Inflammatory macrophage (primary cell): Measurements from ENCODE around the gene SLC10A7.

Experiments
- DNase-seq, 2 donors: peaks; one replicate each; pipeline ENCODE4 v3.0.0-alpha.2; 2020 to 2022

The SLC10A7 gene

DNA sequence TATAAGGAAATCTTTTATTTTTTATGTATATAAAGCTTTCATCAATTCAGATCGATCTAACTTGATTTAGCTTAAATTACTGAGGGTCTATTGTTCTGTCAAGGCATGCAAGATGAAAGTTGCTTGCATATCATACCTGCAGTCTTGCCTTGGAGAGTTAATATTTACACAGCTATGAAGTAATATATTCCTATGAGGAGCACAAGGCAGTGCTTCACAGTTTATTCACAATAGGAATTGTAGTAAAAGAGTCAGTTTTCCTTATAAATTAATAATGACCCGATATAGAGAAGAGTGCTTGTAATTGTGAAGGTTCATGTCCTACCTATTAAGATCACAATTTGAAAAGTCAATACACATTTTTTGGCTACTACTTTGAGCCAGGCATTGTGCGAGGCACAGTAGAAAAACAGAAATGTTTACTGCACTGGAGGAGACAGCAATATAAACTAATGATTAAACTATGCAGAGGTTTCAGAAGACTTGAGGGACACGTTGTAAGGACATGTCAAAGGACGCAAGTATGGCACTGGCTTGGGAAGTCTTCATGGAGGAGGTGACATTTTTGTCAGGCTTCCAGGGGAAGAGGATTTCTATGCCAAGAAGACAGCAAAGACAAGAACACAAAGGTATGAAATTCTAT is 268.6 kb downstream of the SLC10A7 start:
- DNase-seq, result no peak

GRCh38 chr4:146247356-146247755 is 274.4 kb downstream of the SLC10A7 start:
- DNase-seq, result no peak

DNA sequence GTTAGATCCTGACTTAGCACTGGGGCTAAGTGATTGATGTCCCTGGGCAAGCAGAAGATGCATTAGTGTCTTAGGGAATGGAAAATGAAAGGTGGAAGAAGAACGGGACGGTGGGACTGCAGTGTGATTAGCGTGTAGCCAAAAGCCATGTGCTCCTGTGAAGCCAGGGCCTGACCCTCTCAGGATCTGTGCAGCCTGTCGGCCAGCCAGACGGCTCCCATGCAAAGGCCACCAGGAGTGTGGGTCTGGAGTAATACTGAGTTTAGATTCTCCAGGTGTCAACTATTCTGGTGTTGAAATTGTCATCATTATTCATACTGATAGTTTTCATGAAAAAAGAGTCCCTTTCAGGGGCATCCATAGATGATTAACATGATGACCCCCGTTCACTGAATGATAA is 275.4 kb downstream of the SLC10A7 start:
- no peak for DNase-seq

- DNase-seq, result no peak
Observed at GRCh38 chr4:146245850-146246249, 275.9 kb downstream of the SLC10A7 start.

DNA sequence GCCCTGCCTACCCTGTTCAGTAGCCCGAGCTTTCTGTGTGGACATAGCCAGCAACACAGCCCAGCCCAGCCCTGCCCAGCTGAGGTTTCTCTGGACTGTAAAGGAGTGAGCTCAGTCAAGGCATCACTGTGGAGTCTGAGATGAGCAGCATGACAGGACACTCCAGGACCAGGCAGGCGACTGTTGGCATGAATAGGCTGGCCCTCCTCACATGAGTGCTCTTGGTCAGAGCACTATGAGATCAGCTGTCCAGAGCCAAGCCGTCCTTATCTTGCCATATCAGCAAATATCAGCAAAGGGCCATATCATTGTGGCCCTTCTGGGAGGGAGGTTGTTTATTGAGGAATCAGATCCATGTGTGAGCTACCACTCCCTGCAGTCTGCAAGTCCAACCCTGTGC is 276.5 kb downstream of the SLC10A7 start:
- DNase-seq, result no peak

- DNase-seq, result no peak
Observed at GRCh38 chr4:146244496-146244895, 277.2 kb downstream of the SLC10A7 start.

DNA sequence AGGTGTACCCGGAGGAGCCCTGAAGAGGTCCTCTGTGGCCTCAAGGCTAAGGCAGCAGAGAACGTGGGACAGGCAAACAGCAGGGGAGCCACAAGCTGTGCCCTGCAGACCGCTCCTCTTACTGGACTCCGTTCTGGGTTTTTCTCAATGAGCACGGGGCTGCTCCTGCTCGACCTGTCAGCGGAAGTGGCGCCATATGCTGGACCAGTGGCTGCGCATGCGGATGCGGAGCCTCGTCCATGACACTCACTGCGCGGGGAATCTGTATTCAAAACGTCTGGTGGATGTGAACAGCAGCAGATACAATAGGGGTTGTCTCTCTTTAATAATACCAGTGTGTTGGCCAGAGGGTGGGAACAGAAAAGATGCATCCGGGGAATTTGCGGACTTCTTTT is 277.9 kb downstream of the SLC10A7 start:
- no peak for DNase-seq

GRCh38 chr4:146243141-146243882 is 278.4 kb downstream of the SLC10A7 start:
- DNase-seq, result peak; percentile 80 to 92

GRCh38 chr4:146238107-146238506 is 283.6 kb downstream of the SLC10A7 start:
- no peak for DNase-seq

- DNase-seq, result no peak
Observed at GRCh38 chr4:146237092-146237491, 284.6 kb downstream of the SLC10A7 start.

DNA sequence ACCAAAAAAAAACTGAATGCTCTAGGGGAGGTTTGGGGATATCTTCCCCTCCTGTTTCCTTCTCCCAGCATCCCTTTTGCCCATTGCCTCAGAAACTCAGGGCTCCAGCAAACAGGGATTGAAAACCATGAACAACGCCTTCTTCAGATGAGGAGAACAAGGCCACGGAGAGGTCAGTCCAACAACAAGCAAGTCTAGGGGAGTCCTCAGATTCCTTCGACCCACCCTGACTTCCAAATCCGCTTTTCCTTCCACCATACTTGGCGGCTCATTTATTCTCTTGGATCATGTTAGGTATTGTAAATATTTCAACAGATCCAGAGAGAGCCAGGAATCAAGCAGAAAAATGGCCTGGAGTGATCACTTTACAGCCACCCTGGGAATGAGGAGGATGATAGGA is 285.5 kb downstream of the SLC10A7 start:
- DNase-seq, result no peak

DNA sequence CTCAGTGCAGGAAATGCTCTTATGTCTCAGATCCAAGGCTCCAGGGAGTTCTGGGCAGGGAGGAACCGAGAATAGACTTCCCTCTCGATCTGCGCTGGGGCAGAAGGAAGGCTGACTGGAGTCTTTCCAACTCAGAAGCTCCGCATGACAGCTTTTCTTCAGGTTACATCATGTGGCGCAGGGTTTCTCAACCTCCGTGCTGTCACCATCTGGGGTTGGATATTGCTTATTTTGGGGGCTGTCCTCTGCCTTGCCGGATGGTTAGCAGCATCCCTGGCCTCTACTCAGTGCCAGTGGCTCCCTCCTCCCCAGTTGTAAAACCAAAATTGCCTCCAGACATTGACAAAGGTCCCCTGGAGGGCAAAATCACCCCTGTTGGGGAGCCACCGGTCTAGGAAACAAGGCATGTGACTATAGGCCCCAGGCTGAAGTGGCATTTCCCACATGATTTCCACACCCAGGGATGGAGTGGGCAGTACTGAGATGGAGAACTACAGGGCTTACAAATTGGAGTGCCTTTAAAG is 286.0 kb downstream of the SLC10A7 start:
- peak; percentile 94 for DNase-seq

DNA sequence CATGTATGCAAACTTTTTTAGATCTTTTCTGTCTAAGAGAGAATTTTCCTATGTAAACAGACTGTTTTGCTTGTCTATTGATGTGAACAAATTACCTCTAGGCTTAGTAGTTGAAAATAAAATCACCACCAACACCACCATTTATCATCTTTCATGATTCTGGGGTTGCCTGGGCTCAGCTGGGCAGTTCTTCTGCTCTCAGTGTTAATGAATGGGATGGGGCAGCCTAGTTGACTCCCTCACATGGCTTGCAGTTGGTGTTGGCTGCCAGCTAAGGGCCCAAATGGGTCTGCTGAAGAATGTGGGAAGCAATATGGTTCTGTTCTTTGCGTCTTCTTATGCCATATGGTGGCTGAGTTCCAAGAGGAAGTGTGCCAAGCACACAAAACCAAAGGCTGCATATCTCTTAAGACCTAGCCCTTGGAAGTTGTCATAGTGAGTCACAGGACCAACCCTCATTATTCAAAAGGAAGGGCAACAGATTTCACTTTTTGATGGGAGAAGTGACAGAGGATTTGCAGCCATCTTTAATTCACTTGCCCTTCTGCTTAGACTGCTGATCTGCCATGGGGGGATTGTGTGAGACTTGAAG is 289.5 kb downstream of the SLC10A7 start:
- peak; percentile 61 to 63 for DNase-seq

DNA sequence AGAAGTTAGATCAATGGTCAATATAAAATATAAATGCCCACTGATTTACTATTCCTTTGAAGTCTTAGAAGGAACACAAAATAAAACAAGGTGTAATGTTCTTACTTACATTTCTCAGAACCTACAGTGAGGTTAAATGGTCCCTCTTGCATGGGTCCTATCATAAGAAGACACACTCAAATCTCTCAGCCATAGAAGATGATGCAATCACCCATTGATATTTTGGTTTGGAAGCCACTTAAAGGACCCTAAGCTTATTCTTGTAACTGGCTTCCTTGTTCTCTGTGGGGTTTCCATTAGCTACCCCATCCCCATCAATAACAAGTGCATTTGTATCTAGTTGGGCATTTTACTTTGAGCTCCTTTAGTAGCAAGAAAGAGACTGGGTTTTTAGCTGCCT is 292.3 kb downstream of the SLC10A7 start:
- no peak for DNase-seq

GRCh38 chr4:146224326-146224966 is 297.3 kb downstream of the SLC10A7 start:
- DNase-seq, result no peak

GRCh38 chr4:146222313-146222712 is 299.4 kb downstream of the SLC10A7 start:
- DNase-seq, result no peak

DNA sequence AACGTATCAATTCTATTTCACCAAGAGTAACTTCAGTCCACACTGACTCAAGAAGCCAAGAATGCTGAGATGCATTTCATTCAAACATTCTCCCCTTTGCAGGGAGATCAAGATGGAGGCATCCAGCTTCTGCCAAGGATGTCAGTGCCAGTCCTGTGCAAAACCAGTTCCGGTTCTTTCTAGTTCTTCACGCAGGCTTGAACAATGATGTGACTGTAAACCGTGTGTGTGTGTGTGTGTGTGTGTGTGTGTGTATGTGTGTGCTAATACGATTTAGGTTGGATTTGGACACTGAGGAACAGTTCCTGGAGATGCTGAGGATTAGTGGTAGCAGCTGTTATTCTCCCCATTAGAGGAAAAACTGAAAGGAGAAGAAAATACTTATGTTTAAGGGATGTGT is 307.5 kb downstream of the SLC10A7 start, which contains the start of gene REELD1:
TSS of gene REELD1 (plus strand) at position 301 of the 400 bp plus-strand sequence. CDS start 2,415 bp downstream, outside the sequence.
- no peak for DNase-seq

GRCh38 chr4:146212781-146213180 is 309.0 kb downstream of the SLC10A7 start:
- no peak for DNase-seq

- no peak for DNase-seq
Observed at GRCh38 chr4:146211440-146211839, 310.3 kb downstream of the SLC10A7 start.

- DNase-seq, result no peak
Observed at GRCh38 chr4:146210890-146211289, 310.9 kb downstream of the SLC10A7 start.

DNA sequence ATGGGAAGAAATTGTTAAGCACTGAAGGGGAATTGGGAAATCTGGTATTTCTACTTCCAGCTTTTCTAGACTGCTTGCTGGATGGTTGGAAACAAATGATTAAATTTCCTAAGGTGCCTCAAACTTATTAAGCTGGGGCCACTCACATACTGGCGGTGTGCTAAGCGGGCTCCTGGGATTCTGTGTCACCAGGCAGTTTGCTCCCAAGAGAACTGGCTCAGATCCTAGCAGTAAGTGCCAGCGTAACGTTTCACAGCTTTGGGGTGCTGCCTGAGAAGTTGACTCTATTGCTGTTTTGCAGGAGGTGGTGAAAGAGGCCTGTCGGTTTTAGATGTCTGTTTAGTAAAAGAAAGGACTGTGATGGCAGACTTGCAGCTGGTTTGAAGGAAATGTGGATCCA is 314.3 kb downstream of the SLC10A7 start:
- no peak for DNase-seq
